ENCODE data around the gene IL16.

IL16 gene

GRCh38 chr15:81255958-81256320 lies 59.3 kb downstream of the IL16 start:
- Histone ChIP-seq H4K20me1 (ENCODE audit: low read depth, low read length) (no peaks in the 10 kb centered on the region), H3K4me3 (ENCODE audit: insufficient read depth, low read length, poor library complexity, severe bottlenecking) (no peak overlapping the region), H3K9me2 (replicated peaks; ENCODE audit: insufficient read depth, low read length) (no peaks in the 10 kb centered on the region), H3K9me3 (ENCODE audit: insufficient read depth, low read length) (no peaks in the 10 kb centered on the region), H3F3A (ENCODE audit: insufficient read depth) (no peaks in the 10 kb centered on the region), H3K9ac (ENCODE audit: low read length) (no peak overlapping the region), H3K4me2 (ENCODE audit: low read depth, low read length, poor library complexity, severe bottlenecking) (no peak overlapping the region), H3K27ac (ENCODE audit: low read depth, low read length) (no peak overlapping the region), H2AFZ (ENCODE audit: low read depth, low read length, severe bottlenecking) (no peak overlapping the region), H3K27me3 (ENCODE audit: low read length) (peaks cover 3% of the 10 kb centered on the region; the same call in 1 of the 2 replicates), H3K79me2 (ENCODE audit: insufficient read depth, low read length) (no peaks in the 10 kb centered on the region), H3K36me3 (ENCODE audit: low read length) (no peaks in the 10 kb centered on the region)
- TF ChIP-seq EZH2phosphoT487 (conservative IDR thresholded peaks at IDR 0.05; ENCODE audit: low read length) (no peak), CTCF (IDR thresholded peaks at IDR 0.05; ENCODE audit: insufficient read depth, low read length, poor library complexity, severe bottlenecking) (no peak)

- Histone ChIP-seq H3K9me3 (ENCODE audit: insufficient read depth, low read length) (no peaks in the 10 kb centered on the region), H3K9ac (ENCODE audit: low read length) (no peak overlapping the region), H3K4me2 (ENCODE audit: low read depth, low read length, poor library complexity, severe bottlenecking) (no peak overlapping the region), H3K79me2 (ENCODE audit: insufficient read depth, low read length) (no peaks in the 10 kb centered on the region), H3K27ac (ENCODE audit: low read depth, low read length) (no peak overlapping the region), H3K4me3 (ENCODE audit: insufficient read depth, low read length, poor library complexity, severe bottlenecking) (no peak overlapping the region), H3F3A (ENCODE audit: insufficient read depth) (no peaks in the 10 kb centered on the region), H3K27me3 (ENCODE audit: low read length) (peaks cover 1% of the 10 kb centered on the region; the same call in 1 of the 2 replicates), H3K36me3 (ENCODE audit: low read length) (no peaks in the 10 kb centered on the region), H2AFZ (ENCODE audit: low read depth, low read length, severe bottlenecking) (no peak overlapping the region), H3K9me2 (replicated peaks; ENCODE audit: insufficient read depth, low read length) (no peaks in the 10 kb centered on the region), H4K20me1 (ENCODE audit: low read depth, low read length) (no peaks in the 10 kb centered on the region)
- TF ChIP-seq EZH2phosphoT487 (conservative IDR thresholded peaks at IDR 0.05; ENCODE audit: low read length) (no peak), CTCF (IDR thresholded peaks at IDR 0.05; ENCODE audit: insufficient read depth, low read length, poor library complexity, severe bottlenecking) (no peak)
Measured at GRCh38 chr15:81256916-81257315, 60.2 kb downstream of the IL16 start.

GRCh38 chr15:81257435-81257834 lies 60.8 kb downstream of the IL16 start:
- Histone ChIP-seq H4K20me1 (ENCODE audit: low read depth, low read length) (no peaks in the 10 kb centered on the region), H3K79me2 (ENCODE audit: insufficient read depth, low read length) (no peaks in the 10 kb centered on the region), H3K36me3 (ENCODE audit: low read length) (no peaks in the 10 kb centered on the region), H3K9ac (ENCODE audit: low read length) (no peak overlapping the region), H3K4me3 (ENCODE audit: insufficient read depth, low read length, poor library complexity, severe bottlenecking) (no peak overlapping the region), H3K9me3 (ENCODE audit: insufficient read depth, low read length) (no peaks in the 10 kb centered on the region), H2AFZ (ENCODE audit: low read depth, low read length, severe bottlenecking) (no peak overlapping the region), H3K9me2 (replicated peaks; ENCODE audit: insufficient read depth, low read length) (no peaks in the 10 kb centered on the region), H3K27ac (ENCODE audit: low read depth, low read length) (no peak overlapping the region), H3K4me2 (ENCODE audit: low read depth, low read length, poor library complexity, severe bottlenecking) (no peak overlapping the region), H3F3A (ENCODE audit: insufficient read depth) (no peaks in the 10 kb centered on the region), H3K27me3 (ENCODE audit: low read length) (no peaks in the 10 kb centered on the region)
- TF ChIP-seq CTCF (IDR thresholded peaks at IDR 0.05; ENCODE audit: insufficient read depth, low read length, poor library complexity, severe bottlenecking) (no peak), EZH2phosphoT487 (conservative IDR thresholded peaks at IDR 0.05; ENCODE audit: low read length) (no peak)

Data from SU-DHL-6 (cell line).